ENCODE measurements around the gene SIPA1L2.
"Not testable (repeated sequence)": the region's sequence is repeated elsewhere in the genome, so short reads cannot be mapped to it uniquely, and the experiment has no call there.

DNA sequence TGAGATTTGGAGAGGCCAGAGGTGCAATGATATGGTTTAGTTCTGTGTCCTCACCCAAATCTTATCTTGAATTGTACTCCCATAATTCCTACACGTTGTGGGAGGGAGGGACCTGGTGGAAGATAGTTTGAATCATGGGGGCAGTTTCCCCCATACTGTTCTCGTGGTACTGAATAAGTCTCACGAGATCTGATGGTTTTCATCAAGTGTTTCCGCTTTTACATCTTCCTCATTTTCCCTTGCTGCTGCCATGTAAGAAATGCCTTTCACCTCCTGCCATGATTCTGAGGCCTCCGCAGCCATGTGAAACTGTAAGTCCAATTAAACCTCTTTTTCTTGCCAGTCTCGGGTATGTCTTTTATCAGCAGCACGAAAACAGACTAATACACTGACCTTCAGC lies 17.1 kb downstream of the SIPA1L2 start:
- TF ChIP-seq, protein P1, sequence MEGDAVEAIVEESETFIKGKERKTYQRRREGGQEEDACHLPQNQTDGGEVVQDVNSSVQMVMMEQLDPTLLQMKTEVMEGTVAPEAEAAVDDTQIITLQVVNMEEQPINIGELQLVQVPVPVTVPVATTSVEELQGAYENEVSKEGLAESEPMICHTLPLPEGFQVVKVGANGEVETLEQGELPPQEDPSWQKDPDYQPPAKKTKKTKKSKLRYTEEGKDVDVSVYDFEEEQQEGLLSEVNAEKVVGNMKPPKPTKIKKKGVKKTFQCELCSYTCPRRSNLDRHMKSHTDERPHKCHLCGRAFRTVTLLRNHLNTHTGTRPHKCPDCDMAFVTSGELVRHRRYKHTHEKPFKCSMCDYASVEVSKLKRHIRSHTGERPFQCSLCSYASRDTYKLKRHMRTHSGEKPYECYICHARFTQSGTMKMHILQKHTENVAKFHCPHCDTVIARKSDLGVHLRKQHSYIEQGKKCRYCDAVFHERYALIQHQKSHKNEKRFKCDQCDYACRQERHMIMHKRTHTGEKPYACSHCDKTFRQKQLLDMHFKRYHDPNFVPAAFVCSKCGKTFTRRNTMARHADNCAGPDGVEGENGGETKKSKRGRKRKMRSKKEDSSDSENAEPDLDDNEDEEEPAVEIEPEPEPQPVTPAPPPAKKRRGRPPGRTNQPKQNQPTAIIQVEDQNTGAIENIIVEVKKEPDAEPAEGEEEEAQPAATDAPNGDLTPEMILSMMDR (IDR thresholded peaks at IDR 0.05): not testable (repeated sequence)
- not testable (repeated sequence) for TF ChIP-seq POLR2A, POLR2AphosphoS5 (IDR thresholded peaks at IDR 0.05)
